CD14-positive monocyte (primary cell): Measurements from ENCODE around the gene PDE8B. TPM values are rescaled to one million over a fixed set of nuclear protein-coding genes. Genes with fewer than 3 reads are reported as not detected.

ENCODE experiments used
- DNase-seq, 3 donors: peaks; one replicate each; pipeline ENCODE4 v3.0.0-alpha.2; 2011 to 2022
- H2AFZ ChIP-seq: 2 replicates; pipeline ENCODE4 v1.6.0; 2012; ENCODE audit warnings: mild to moderate bottlenecking, low read depth, low read length, inconsistent platforms; ENCODE audit not compliant: insufficient read depth, poor library complexity, severe bottlenecking
- H3K27ac ChIP-seq, 2 donors: 1 replicate in 1 of 2; 2 replicates in 1 of 2; pipeline ENCODE4 v1.5.1; 2012 to 2013; ENCODE audit warnings: low read length in 2 of 2, control low read depth in 1 of 2, inconsistent platforms in 1 of 2, low read depth in 1 of 2, mild to moderate bottlenecking in 1 of 2
- H3K27me3 ChIP-seq, 2 donors: one replicate each; pipeline versions ENCODE4 v1.6.0 to v1.6.1; 2011 to 2013; ENCODE audit warnings: low read length in 2 of 2; ENCODE audit not compliant: control insufficient read depth in 2 of 2, insufficient read depth in 2 of 2
- H3K36me3 ChIP-seq, 2 donors: replicated peaks in 1 of 2; 1 replicate in 1 of 2; 2 replicates in 1 of 2; pipeline versions ENCODE4 v1.5.1 to v1.6.1; 2012 to 2013; ENCODE audit warnings: low read length in 2 of 2, control low read depth in 1 of 2, inconsistent platforms in 1 of 2, mild to moderate bottlenecking in 1 of 2; ENCODE audit not compliant: insufficient read depth in 2 of 2, control insufficient read depth in 1 of 2
- H3K4me1 ChIP-seq, 2 donors: 1 replicate in 1 of 2; 2 replicates in 1 of 2; pipeline versions ENCODE4 v1.5.1 to v1.6.1; 2012 to 2013; ENCODE audit warnings: low read length in 2 of 2, control low read depth in 1 of 2, inconsistent platforms in 1 of 2, mild to moderate bottlenecking in 1 of 2, moderate library complexity in 1 of 2; ENCODE audit not compliant: insufficient read depth in 2 of 2, control insufficient read depth in 1 of 2
- H3K4me2 ChIP-seq: replicated peaks from 2 replicates; pipeline ENCODE3; 2012; ENCODE audit warnings: low read length, moderate library complexity, mild to moderate bottlenecking; ENCODE audit not compliant: poor library complexity, severe bottlenecking; ENCODE audit errors: extremely low read depth
- H3K4me3 ChIP-seq, 3 experiments: fragments of 200-600 bp in 1 of 3; sonication (generic) in 1 of 3; replicated peaks in 1 of 3; 1 replicate in 2 of 3; 2 replicates in 1 of 3; pipeline ENCODE4 v1.5.1; 2011 to 2013; ENCODE audit warnings: low read length in 3 of 3, mild to moderate bottlenecking in 3 of 3, control low read depth in 2 of 3, low read depth in 2 of 3, inconsistent platforms in 1 of 3, moderate library complexity in 1 of 3
- H3K79me2 ChIP-seq: 2 replicates; pipeline ENCODE4 v1.6.0; 2012; ENCODE audit warnings: mild to moderate bottlenecking, control low read depth, inconsistent platforms, low read length, moderate library complexity; ENCODE audit not compliant: insufficient read depth
- H3K9ac ChIP-seq: 2 replicates; pipeline ENCODE4 v1.6.0; 2017; ENCODE audit warnings: low read length, mild to moderate bottlenecking; ENCODE audit not compliant: insufficient read depth, poor library complexity, severe bottlenecking
- H3K9me3 ChIP-seq, 2 donors: replicated peaks in 1 of 2; 1 replicate in 1 of 2; 2 replicates in 1 of 2; pipeline versions ENCODE4 v1.5.1 to v1.6.1; 2012 to 2013; ENCODE audit warnings: low read length in 2 of 2, control low read depth in 1 of 2; ENCODE audit not compliant: control insufficient read depth in 1 of 2, insufficient read depth in 1 of 2
- H4K20me1 ChIP-seq: 2 replicates; pipeline ENCODE4 v1.6.0; 2012; ENCODE audit warnings: mild to moderate bottlenecking, low read length, control low read depth, moderate library complexity; ENCODE audit not compliant: insufficient read depth
- H3K27ac Mint-ChIP-seq, 7 donors: one replicate each; pipeline ENCODE4 v1.8.0; 2020; ENCODE audit warnings: mild to moderate bottlenecking in 7 of 7, mixed read lengths in 7 of 7, moderate library complexity in 6 of 7, inconsistent platforms in 2 of 7
- H3K27me3 Mint-ChIP-seq, 3 donors: one replicate each; pipeline ENCODE4 v1.8.0; 2021 to 2022; ENCODE audit warnings: low read depth in 3 of 3, mild to moderate bottlenecking in 3 of 3, mixed read lengths in 3 of 3, moderate library complexity in 3 of 3, inconsistent platforms in 1 of 3
- H3K36me3 Mint-ChIP-seq, 2 donors: one replicate each; pipeline ENCODE4 v1.8.0; 2020; ENCODE audit warnings: mixed read lengths in 2 of 2, inconsistent platforms in 1 of 2, mild to moderate bottlenecking in 1 of 2
- H3K4me1 Mint-ChIP-seq: one replicate; pipeline ENCODE4 v1.8.0; 2020; ENCODE audit warnings: mild to moderate bottlenecking, mixed read lengths
- H3K4me3 Mint-ChIP-seq, 2 donors: one replicate each; pipeline ENCODE4 v1.8.0; 2020; ENCODE audit warnings: mild to moderate bottlenecking in 2 of 2, mixed read lengths in 2 of 2, moderate library complexity in 1 of 2
- H3K9me3 Mint-ChIP-seq, 7 donors: one replicate each; pipeline ENCODE4 v1.8.0; 2020 to 2022; ENCODE audit warnings: mixed read lengths in 7 of 7, mild to moderate bottlenecking in 6 of 7, moderate library complexity in 6 of 7, inconsistent platforms in 2 of 7
- CTCF ChIP-seq: fragments of 200-600 bp; IDR thresholded peaks from one replicate; pipeline ENCODE4 v1.8.0; 2022; ENCODE audit warnings: antibody characterized with exemption, mild to moderate bottlenecking
- whole genome bisulfite sequencing: methylation state at CpG from one replicate; pipeline ENCODE4 v1.1.5; 2013; ENCODE audit warnings: missing lambda C conversion rate; ENCODE audit not compliant: insufficient coverage; 5-methylcytosine and 5-hydroxymethylcytosine counted together
- intact Hi-C, 2 donors: fragments of 100-400 bp; cut with micrococcal nuclease; formaldehyde crosslinking; loops; one replicate each; pipeline versions ENCODE4 v1.15.0 to v1.15.1; 2023
- polyA plus RNA-seq, 3 donors: library from polyadenylated mRNA; depleted of rRNA in 1 of 3; unstranded in 2 of 3; stranded (reverse) in 1 of 3; fragments of 300-500 nt in 2 of 3; fragments of >200 nt in 1 of 3; fragmentation: Illumina TruSeq in 2 of 3; gene quantifications; 1 replicate in 2 of 3; 2 replicates in 1 of 3; pipeline ENCODE4 v1.2.3, GENCODE V29; 2012 to 2021

The PDE8B gene
- polyA plus RNA-seq, 3 donors: 0.11 to 0.61 (median 0.29) TPM

GRCh38 chr5:77249475-77249874, 39.0 kb downstream of the PDE8B start:
- Histone ChIP-seq H4K20me1 (no peaks in the 10 kb centered on the region), H3K4me3 (no peak overlapping the region), H3K4me1 (peaks cover 0 to 5% of the 10 kb centered on the region in 2 donors), H3K79me2 (no peaks in the 10 kb centered on the region), H3K27ac (no peak overlapping the region), H3K27me3 (no peaks in the 10 kb centered on the region), H3K9me3 (no peaks in the 10 kb centered on the region), H3K36me3 (no peaks in the 10 kb centered on the region), H2AFZ (no peak overlapping the region), H3K9ac (no peak overlapping the region), H3K4me2 (no peak overlapping the region)
- H3K27me3 Mint-ChIP-seq: peaks cover 0 to 2% (median 0%) of the 10 kb centered on the region in 3 donors
- 83% methylated on average over 1 of the region's 2 CpGs for WGBS
- no peak for DNase-seq
- H3K4me1 Mint-ChIP-seq: peaks cover 7% of the 10 kb centered on the region
- no peaks in the 10 kb centered on the region for H3K36me3 Mint-ChIP-seq
- no peak for TF ChIP-seq CTCF
- no peaks in the 10 kb centered on the region for H3K9me3 Mint-ChIP-seq
- no peak overlapping the region for H3K4me3 Mint-ChIP-seq
- no peak overlapping the region for H3K27ac Mint-ChIP-seq
- intact Hi-C loops: no loop called here

- Histone ChIP-seq H3K4me3 (no peak overlapping the region), H3K27me3 (no peaks in the 10 kb centered on the region), H3K27ac (no peak overlapping the region), H4K20me1 (no peaks in the 10 kb centered on the region), H3K79me2 (no peaks in the 10 kb centered on the region), H3K9me3 (no peaks in the 10 kb centered on the region), H3K36me3 (no peaks in the 10 kb centered on the region), H3K4me2 (no peak overlapping the region), H3K9ac (no peak overlapping the region), H2AFZ (no peak overlapping the region), H3K4me1 (peaks cover 0 to 5% of the 10 kb centered on the region in 2 donors)
- peaks cover 9% of the 10 kb centered on the region for H3K4me1 Mint-ChIP-seq
- no peak overlapping the region for H3K4me3 Mint-ChIP-seq
- peaks cover 0 to 1% (median 0%) of the 10 kb centered on the region in 7 donors for H3K9me3 Mint-ChIP-seq
- peaks cover 0 to 4% (median 1%) of the 10 kb centered on the region in 3 donors for H3K27me3 Mint-ChIP-seq
- WGBS: no CpG with 5 or more reads among the region's 4 CpGs
- no peak for TF ChIP-seq CTCF
- intact Hi-C loops: no loop called here
- H3K36me3 Mint-ChIP-seq: no peaks in the 10 kb centered on the region
- DNase-seq: no peak
- peak overlapping the region in 1 of 7 donors; percentile 40 for H3K27ac Mint-ChIP-seq
Measured at GRCh38 chr5:77250021-77250420, 39.5 kb downstream of the PDE8B start.
